GM19463 (cell line): ENCODE results near the gene FREM1.

Source experiments
- ATAC-seq: cut with Tn5 transposase; IDR thresholded peaks from one replicate; pipeline ENCODE4 v1.9.1; 2021; ENCODE audit warnings: mild to moderate bottlenecking, moderate library complexity; ENCODE audit not compliant: unreplicated experiment

FREM1 gene

GRCh38 chr9:14870090-14870489 lies 40.1 kb downstream of the FREM1 start:
- no peak for ATAC-seq

- ATAC-seq, result no peak
Observed at GRCh38 chr9:14869671-14870070, 40.6 kb downstream of the FREM1 start.

GRCh38 chr9:14868772-14869583 lies 41.2 kb downstream of the FREM1 start:
- ATAC-seq, result no peak

- ATAC-seq, result no peak
Observed at GRCh38 chr9:14868418-14868771, 41.8 kb downstream of the FREM1 start.

DNA sequence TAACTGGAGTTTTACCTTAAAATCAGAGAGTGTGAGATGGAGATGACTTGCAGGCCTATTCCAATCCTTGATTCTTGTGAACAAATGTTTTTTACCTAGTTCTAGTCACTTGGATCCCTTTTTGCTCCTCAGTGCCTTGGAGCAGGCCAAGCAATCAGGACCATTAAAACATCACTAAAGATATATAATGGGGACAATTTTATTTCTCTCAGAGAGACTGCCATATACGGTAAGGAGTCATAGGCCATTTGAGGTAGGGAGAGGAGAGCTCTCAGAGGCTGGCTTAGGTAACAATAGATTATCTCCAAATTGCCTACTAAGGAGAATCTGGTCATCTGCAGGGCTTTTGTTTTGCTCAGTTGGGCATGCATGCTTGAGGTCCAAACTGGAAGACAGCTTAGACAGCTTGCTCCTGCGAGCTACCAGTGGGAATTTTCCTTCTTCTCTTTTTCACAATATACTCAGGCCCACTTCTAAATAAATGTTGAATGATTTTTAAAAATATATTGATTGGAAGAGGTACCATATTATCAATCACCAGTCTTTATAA lies 44.0 kb downstream of the FREM1 start:
- ATAC-seq, result no peak

- no peak for ATAC-seq
Observed at GRCh38 chr9:14864309-14864708, 45.9 kb downstream of the FREM1 start.

GRCh38 chr9:14863402-14863801 lies 46.8 kb downstream of the FREM1 start:
- ATAC-seq, result no peak

DNA sequence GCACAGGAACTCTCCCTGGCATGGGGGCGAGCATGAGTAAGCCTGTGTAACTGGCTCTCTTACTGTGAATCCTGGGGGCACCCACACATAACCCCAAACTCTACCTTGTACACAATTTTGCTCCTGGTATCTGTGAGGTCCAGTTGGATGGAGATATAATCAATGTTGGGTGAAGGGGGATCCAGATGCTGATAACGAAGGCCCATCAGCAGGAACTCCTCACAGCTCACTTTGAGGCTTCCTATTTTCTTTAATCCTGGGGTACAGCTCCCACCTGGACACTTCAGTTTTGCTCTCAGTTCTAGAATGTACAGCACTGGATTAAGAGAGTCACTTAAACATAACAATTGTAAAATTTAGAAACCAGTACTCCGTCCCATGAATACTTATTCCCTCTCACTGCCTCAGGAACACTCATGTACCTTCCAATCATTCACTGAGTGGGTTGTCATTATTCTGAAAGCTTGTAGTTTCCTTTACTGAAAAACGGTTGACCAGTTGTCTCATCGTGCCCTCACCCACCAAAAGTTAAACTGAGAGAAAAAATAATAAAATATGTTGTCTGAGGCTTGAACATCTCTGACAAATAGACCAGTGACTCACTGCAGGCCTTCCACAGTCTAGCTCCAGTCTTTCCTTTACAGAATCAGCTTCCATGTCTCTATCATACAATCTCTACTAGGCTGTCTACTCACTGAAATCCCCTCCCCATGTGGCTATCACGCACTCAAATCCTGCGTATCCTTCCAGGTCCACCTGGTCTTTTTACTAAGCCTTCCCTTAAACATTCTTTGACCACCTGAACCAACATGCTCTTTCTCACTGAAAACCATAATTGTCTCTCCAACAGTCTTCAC lies 52.6 kb downstream of the FREM1 start:
- ATAC-seq, result no peak

- ATAC-seq, result no peak
Observed at GRCh38 chr9:14849851-14850250, 60.4 kb downstream of the FREM1 start.

DNA sequence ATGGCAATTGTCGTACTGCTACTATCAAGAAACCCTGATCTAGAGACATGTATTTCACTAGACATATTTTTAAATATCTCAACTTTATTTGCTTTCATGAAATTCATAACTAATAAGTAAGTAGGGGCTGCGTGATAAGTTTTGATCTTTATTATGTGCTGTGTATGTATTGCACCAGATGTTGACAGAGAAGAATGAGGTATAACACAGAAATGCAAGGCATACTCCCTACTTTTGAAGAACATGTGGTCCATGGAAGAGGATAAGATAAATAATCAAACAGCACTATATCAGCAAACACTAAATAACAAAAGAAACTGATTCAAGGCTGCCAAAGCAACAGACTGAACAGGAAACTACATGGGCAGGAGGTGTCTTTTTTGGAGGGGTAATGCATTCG lies 60.9 kb downstream of the FREM1 start:
- ATAC-seq, result no peak

GRCh38 chr9:14846871-14847311 lies 63.3 kb downstream of the FREM1 start:
- ATAC-seq, result peak; percentile 99

DNA sequence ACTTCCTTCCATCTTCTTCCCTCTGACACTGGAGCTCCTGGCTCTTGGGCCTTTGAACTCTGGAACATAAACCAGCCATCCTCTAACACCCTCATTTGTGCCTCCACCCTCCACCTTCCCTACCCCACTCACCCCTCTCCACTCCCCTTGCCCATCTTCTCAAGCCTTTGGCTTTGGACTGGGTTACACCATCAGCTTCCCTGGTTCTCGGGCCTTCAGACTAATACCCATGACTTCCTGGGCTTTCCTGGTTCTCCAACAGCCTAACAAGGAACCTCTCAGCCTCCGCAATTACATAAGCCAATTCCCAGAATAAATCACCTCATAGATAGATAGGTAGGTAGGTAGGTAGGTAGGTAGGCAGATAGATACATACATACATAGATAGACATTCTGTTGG lies 67.1 kb downstream of the FREM1 start:
- no peak for ATAC-seq

- ATAC-seq, result no peak
Observed at GRCh38 chr9:14842269-14842668, 68.0 kb downstream of the FREM1 start.

GRCh38 chr9:14838701-14839100 lies 71.5 kb downstream of the FREM1 start:
- no peak for ATAC-seq

DNA sequence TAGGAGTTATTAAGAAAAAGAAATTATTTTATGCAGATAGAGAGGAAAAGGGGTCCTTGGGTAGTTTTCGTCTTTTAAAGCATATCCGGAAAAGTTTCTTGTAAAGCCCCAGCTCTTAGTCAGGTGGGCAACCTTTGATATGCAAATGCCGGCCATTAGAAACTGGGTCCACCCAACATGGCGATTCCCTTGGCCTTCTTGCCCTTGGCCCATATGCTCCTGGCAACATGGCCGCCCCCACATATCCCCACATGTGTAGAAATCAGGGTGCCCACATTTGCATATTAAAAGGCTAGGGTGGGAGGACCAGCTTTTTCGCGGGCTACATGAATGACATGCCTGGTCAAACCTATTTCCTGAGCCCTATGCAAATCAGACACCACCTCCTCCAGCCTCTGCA lies 73.3 kb downstream of the FREM1 start:
- ATAC-seq, result no peak

- ATAC-seq, result no peak
Observed at GRCh38 chr9:14831661-14832060, 78.6 kb downstream of the FREM1 start.

DNA sequence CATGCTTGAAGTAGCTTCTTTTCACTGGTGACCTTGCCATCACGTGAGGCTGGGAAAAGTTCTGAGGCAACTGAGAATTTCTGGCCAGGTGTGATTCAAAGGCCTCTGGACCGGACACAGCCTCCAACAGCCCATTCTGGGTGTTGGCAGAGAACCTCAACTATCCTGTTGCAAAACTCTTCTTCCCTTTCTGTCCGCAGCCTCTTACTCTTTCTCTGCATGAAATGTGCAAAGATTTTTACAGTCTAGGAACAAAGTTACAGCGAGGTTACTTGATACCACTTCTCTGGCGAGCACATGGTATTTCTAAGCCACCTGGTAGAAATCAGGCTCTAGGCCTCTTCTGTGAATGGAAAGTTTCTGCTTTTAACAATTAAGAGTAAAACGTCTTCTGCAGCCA lies 79.2 kb downstream of the FREM1 start:
- ATAC-seq, result no peak

DNA sequence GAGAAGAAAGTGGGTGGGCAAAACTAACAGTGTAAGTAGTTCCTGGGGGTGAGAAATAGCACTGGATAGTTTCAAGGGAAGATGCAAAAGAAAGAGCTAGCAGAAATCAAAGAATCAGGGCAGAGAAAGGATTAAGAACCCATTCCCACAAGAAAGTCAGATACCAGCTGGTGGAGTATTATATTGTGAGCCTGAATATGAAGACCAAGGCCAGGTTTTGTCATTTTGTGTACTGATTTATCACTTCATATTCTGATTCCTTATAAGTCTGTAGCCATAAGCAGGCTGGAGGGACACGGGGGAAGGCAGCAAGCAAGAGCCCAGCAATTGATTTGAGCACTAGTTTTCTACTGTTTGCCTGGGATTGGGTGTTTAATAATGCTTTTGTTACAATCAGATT lies 80.2 kb downstream of the FREM1 start:
- ATAC-seq, result no peak

GRCh38 chr9:14829204-14829603 lies 81.0 kb downstream of the FREM1 start:
- no peak for ATAC-seq

DNA sequence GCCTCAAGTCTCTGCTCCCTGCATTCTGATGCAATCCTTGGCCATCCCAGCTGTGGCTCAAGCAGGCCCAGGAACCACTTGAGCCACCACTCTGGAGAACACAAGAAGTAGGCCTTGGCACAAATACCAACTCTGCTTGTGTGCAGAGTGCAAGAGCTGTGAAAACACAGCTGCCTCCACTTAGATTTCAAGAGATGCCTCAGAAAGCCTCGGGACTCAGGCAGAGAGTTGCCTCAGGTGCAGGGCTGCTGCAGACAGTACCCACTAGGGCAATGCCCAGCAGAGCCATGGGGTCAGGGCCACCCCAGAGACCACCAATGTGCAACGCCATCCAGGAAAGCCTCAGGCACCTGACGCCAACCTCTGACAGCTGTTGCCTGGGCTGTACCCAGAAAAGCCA lies 82.4 kb downstream of the FREM1 start:
- no peak for ATAC-seq

DNA sequence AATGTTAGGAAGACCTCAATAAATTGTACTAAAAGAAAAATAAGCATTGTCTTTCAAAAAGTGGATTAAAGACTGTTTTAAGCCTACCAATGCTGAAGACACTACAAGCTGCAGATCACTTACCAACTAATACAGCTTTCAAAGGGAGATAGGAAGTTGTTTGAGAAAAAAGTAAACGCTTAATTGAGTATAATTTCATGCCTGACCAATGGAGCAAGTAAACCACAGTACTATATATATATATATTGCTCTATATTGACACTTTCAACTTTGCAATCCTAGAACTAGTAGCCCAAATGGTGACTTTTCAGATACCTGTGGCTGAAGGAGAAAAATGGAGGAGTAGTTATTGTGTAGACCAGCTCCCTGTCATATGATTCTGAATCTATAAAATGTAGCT lies 85.7 kb downstream of the FREM1 start:
- ATAC-seq, result no peak

GRCh38 chr9:14823800-14824199 lies 86.4 kb downstream of the FREM1 start:
- ATAC-seq, result no peak
